ENCODE measurements around the gene ECEL1.

ECEL1 gene

GRCh38 chr2:232521959-232522622 is 34.5 kb upstream of the ECEL1 start:
- no peak for DNase-seq

- DNase-seq = no peak
These were observed 33.5 kb upstream of the ECEL1 start for GRCh38 chr2:232521098-232521497.

- DNase-seq = no peak
These were observed 32.9 kb upstream of the ECEL1 start for GRCh38 chr2:232520489-232520888.

GRCh38 chr2:232519581-232520438 is 32.2 kb upstream of the ECEL1 start, which contains the start of gene PRSS56:
Gene PRSS56 (plus strand): TSS chr2:232520388. CDS start chr2:232520599, 211 bp downstream.
- no peak for DNase-seq

GRCh38 chr2:232518844-232519243 is 31.2 kb upstream of the ECEL1 start:
- DNase-seq = no peak

- no peak for DNase-seq
These were observed 28.9 kb upstream of the ECEL1 start for GRCh38 chr2:232516551-232516950.

GRCh38 chr2:232515639-232516038 is 28.0 kb upstream of the ECEL1 start:
- DNase-seq = no peak

- DNase-seq = no peak
These were observed 25.7 kb upstream of the ECEL1 start for GRCh38 chr2:232513353-232513752.

- no peak for DNase-seq
These were observed 25.0 kb upstream of the ECEL1 start for GRCh38 chr2:232512602-232513001.

- no peak for DNase-seq
These were observed 23.8 kb upstream of the ECEL1 start for GRCh38 chr2:232511336-232511890.

GRCh38 chr2:232508251-232508650 is 20.6 kb upstream of the ECEL1 start:
- DNase-seq = no peak

- DNase-seq = no peak
These were observed 19.1 kb upstream of the ECEL1 start for GRCh38 chr2:232506709-232507108.

GRCh38 chr2:232505856-232506255 is 18.2 kb upstream of the ECEL1 start:
- no peak for DNase-seq

- no peak for DNase-seq
These were observed 16.8 kb upstream of the ECEL1 start for GRCh38 chr2:232504438-232504837.

GRCh38 chr2:232503809-232504323 is 16.2 kb upstream of the ECEL1 start:
- no peak for DNase-seq

GRCh38 chr2:232502911-232503808 is 15.5 kb upstream of the ECEL1 start:
- DNase-seq = peak; percentile 10

GRCh38 chr2:232502511-232502910 is 14.9 kb upstream of the ECEL1 start:
- no peak for DNase-seq

- no peak for DNase-seq
These were observed 14.3 kb upstream of the ECEL1 start for GRCh38 chr2:232501794-232502390.

- no peak for DNase-seq
These were observed 13.7 kb upstream of the ECEL1 start for GRCh38 chr2:232501331-232501771.

GRCh38 chr2:232498452-232498851 is 10.8 kb upstream of the ECEL1 start:
- DNase-seq = no peak

- DNase-seq = no peak
These were observed 9.7 kb upstream of the ECEL1 start for GRCh38 chr2:232497348-232497747.

All from NCI-H1092 treated with DMSO at 0.1 percent for 48 hours (cell line).